GM11168 (cell line): ENCODE measurements around the gene ZMYND10.

Experiments used
- in situ Hi-C: fragments of 300-500 bp; cut with MboI; formaldehyde crosslinking; loops from one replicate; pipeline ENCODE4 v1.12.0; 2022; ENCODE audit warnings: low sequenced_read_pairs; ENCODE audit not compliant: unreplicated experiment

ZMYND10 gene

DNA sequence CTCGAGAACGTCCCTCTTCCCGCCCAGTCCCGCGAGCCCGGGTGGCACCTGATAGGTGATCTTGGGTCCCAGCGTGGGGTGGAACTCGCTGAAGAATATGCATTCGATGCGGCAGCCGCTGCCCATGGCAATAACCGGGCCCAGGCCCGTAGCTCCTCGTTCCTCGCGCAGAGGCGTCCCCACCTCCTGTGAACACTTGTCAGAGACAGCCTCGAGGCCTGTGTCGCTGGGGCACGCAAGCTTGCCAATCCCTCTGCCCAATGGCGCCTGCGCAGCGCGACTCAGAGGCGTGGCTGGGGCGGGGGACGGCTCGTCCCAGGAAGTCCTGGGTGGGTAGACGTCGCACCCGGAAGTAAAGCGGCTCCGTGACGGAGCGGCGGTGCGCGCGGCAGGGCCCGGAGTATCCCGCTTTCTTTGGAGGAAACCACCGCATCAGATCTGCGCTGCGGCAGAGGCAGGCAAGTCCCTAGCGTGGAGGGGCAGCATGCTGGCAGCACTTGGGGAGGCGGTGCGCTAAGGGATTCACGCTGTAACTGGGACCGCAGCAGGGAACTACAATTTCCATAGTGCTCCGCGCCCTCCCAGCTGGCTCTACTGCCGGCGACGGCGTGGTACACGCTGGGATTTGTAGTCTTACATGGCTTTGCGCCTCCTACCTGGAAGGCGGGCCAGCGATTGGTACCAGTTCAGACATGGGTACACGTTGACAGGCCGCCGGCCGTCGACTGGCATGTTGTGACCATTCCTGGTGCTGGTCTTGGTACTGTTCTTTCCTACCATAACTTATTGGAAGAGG is 5.2 kb upstream of the ZMYND10 start, which contains the start of the genes CYB561D2 and NPRL2:
Gene CYB561D2 (plus strand): TSS at position 336 of the 796 bp plus-strand sequence. CDS start 572 bp downstream, outside the sequence.
Gene NPRL2 (minus strand): TSS at position 249 of the 796 bp plus-strand sequence. CDS start 123 bp downstream, at position 126.
- in situ Hi-C loops = no loop called here

DNA sequence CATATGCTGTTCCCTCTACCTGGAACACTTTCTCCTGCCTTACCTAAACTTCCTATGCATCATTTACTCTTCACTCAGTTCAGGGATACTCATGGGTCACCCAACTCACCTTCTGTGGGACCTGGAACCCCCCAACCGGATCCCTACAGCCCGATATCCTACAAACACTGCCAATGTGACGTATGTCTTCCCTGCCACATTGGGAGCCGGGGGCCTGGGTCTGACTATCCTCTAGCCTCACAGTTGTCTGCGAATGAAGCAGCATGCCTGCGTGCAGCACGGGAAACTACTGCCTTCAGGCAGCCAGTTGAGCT is 4.6 kb upstream of the ZMYND10 start:
- in situ Hi-C loops = no loop called here

DNA sequence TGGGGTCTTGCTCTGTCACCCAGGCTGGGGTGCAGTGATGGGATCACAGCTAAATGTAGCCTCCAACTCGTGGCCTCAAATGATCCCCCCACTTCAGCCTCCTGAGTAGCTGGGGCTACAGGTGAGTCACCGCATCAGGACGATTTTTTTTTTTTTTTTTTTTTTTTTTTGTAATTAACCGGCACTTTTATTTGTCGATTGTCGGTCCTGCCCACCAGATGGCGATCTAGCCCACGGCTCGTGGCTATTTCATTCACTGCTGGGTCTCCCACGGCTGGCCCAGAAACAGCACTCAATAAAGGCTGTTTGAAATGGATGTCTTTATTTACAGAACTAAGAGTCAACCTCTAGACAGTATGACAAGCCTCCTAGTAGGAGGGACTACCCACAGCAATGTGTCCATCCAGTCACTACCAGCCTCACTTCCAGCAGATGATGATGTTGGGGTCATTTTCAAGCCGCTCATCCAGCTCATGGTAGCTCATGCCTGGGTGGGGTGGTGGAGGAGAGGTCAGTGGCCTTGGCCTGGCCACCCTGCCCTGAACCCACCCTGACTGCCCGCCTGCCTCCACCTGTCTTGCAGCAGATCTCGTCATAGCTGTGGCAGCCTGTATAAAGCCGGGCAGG is 1.8 kb upstream of the ZMYND10 start:
- in situ Hi-C loops = no loop called here

DNA sequence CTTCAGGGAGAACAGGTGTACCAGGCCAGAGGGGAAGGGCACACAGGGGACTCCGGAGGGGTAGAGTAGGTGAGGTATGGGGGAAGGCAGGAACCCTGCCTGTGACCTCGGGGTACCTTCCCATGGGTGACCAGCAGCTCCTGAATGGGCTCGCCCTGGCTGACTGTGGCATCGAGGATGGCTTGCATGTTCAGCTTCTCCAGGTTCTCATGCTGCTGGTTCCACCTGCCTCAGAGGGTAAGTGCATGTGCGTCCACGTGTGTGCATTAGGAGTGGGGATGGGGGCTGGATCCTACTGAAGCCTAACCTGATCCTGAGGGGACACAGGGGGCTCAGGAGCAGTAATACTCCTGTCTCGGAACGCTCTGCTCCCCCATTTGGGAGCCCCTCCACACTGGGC is 524 bp downstream of the ZMYND10 start:
- in situ Hi-C loops = no loop called here

DNA sequence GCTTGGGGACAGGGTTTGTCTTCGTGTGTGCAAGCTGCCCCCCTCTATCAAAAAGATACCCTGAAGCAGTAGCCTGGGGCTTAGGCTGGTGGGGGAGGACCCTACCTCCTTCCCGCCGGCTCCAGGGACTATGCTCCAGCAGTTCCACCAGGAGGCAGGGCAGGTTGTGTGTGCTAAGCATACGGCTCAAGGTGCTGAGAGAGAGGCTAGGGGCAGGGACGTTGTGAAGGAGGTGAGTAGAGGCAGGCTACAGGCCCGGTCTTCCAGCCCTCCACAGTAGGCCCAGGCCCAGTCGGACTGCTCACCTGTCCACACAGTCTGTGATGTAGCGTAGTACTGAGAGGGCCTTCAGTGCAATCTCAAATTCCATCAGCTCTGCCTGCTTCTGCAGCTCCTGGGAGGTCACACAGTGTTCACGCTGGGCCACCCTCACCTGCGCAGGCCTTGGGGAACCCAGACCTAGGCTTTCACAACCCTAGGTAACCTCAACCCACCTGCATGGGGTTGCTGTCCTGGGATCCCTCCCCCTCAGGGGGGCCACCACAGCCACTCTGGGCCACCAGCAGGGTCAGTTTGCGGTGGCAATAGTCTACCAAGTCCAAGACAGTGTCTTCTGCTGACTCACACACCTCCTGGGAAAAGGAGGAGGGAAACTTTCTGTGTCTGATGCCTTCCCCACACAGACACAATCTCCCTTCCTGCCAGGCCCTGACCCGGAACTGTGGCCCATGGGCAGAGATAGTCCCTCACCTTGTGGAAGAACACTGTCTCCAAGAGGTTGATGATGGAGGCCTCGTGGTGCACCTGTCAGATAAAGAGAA is 2.5 kb downstream of the ZMYND10 start:
- in situ Hi-C loops = no loop called here

DNA sequence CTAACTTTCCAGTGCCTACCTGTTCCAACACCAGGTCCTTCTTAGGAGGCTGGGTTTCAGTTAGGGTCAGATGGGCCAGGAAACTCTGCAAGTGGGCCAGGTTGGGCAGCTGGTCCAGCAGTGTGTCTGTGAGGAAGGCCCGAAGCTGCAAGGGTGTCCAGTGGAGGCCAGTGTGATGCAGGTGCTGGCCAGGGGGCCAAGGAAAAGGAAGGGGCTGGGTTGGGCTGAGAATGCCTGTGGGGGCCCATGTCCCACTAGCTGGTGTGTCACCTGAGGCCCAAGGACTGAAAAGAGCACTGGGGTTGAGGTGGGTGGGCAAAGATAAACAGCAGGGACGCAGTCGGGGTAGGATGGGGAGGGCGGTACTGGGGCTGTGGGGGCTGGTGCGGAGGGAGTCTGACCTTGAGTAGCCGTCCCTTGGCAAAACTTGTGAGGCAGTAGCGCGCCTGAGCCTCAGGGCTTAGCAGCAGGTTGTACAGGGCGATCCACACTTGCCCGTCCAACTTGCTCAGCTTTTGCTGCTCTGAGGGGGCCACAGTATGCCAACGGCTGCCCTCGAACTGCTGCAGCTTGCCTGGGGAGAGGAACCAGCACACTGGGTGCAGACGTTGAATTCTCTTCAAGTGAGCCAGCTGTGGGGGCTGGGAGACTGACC is 3.4 kb downstream of the ZMYND10 start:
- in situ Hi-C loops = no loop called here

DNA sequence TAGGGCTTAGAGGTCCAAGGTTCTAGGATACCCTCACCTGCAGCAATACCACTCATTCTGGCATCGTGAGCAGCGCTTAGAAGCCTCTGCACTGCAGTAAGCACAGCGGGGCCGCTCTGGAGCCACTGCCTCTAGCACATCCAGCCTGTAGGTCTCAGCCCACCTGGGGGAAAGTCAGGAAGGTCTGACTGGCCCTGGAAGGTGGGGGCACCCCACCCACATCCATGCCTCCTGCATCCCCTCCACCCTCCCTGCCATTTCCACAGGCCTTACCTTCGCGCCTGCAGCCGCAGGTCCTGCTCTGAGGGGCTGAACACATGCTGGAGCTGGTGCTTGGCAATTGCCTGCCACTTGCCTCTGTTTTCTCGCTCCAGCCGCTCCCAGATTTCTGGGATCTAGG is 4.0 kb downstream of the ZMYND10 start:
- in situ Hi-C loops = no loop called here

DNA sequence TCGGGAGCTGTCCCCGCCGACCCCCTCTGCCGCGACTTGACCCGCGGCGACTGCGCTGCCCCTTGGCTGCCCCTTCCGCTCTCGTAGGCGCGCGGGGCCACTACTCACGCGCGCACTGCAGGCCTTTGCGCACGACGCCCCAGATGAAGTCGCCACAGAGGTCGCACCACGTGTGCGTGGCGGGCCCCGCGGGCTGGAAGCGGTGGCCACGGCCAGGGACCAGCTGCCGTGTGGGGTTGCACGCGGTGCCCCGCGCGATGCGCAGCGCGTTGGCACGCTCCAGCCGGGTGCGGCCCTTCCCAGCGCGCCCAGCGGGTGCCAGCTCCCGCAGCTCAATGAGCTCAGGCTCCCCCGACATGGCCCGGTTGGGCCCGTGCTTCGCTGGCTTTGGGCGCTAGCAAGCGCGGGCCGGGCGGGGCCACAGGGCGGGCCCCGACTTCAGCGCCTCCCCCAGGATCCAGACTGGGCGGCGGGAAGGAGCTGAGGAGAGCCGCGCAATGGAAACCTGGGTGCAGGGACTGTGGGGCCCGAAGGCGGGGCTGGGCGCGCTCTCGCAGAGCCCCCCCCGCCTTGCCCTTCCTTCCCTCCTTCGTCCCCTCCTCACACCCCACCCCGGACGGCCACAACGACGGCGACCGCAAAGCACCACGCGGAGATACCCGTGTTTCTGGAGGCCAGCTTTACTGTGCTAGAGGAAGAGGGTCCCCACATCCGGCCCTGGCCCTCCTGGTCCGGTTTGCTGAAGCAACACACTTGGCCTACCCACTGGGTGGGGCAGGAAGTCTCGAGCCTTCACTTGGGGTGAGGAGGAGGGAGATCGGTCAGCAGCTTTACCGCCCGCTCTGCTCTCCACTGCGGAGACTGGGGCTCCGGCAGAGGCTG is 4.8 kb downstream of the ZMYND10 start, which contains the start of gene RASSF1:
Gene RASSF1 (minus strand): TSS at position 389 of the 882 bp plus-strand sequence. CDS start 31 bp downstream, at position 358.
- in situ Hi-C loops = no loop called here

DNA sequence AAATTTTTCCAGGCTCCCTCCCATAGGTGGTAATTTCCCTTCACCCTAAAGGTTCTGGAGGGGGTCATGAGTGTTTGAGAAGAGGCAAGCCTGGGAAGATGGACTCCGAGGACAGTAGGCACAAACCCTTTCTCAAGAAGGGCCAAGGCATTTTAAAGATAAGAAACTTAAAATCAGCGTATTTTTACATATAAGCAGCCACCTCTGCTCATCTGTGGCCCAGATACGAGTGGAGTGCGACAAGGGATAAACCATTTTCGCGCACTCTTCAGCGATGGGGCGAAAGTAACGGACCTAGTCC is 5.4 kb downstream of the ZMYND10 start:
- in situ Hi-C loops = no loop called here

DNA sequence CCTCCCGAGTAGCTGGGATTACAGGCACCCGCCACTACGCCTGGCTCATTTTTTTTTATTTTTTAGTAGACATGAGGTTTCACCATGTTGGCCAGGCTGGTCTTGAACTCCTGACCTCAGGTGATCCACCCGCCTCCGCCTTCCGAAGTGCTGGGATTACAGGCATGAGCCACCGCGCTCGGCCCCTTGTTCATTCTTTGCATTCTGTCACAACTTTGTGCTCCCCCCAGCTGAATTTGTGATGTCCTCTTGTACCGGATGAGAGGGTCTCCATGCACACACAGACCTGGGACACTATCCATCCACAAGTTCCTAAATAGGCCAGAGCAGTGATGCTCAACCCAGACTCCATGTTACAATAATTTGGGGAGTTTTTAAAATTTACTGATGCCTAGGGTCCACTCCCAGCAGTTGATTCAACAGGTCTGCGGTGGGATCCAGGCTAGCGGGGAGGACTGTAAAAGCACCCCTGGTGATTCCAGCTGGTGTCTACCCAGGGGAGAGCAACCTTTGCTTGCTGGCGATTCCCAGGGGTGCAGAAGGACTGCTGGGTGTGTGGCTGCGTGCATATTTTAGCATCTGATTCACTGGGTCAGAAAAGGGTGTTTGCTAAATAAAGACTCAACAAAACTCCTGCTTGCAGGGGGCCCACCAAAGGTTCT is 5.9 kb downstream of the ZMYND10 start:
- in situ Hi-C loops = no loop called here

DNA sequence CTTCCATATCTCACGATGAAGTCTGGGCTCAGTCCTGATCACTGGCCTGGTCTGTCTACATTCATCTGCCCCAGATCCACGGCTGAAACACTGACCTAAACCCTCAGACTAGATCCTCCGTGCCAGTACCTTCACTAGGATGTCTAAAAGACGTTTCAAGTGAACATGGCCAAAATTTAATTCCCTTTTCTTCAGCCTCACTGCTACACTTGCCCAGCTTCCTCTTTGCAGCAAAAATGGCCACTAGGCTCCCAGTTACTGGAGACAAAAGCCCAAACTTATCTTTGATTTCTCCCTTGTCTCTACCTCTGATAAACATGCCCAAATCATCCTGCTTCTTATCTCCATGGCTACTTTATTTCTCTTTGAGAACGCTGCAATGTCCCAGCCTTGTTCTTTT is 6.6 kb downstream of the ZMYND10 start:
- in situ Hi-C loops = no loop called here

DNA sequence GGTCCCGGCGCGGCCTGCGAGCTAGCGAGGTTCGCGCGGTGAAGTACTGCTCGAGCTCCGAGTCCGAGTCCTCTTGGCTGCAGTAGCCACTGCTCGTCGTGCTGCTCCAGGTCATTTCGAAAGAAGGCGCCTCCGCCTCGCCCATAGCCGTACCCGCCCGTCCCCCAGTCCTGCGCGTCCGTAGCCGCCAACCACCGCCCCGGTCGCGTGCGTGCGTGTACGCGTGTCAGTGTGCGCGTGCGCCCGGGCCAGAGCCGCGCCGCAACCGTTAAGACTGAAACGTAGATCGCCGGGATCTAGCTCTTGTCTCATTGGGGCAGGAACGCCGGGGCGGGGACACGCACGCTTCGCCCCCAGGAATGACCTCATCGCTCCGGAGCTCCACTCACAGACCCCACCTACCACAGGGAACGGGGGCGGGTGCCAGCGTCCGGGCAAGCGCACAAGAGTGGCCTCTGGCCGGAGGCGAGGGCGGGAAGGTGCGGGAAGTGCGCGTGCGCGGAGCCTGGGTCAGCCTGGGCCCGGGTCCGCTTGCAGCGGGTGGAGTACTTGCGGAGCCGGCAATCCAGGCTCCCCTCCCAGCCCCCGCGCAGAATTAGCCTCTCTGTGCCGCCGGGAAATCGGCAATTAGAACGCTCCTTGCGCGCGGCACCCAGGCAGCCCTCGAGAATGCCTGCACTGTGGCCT is 8.2 kb downstream of the ZMYND10 start:
- in situ Hi-C loops = no loop called here

DNA sequence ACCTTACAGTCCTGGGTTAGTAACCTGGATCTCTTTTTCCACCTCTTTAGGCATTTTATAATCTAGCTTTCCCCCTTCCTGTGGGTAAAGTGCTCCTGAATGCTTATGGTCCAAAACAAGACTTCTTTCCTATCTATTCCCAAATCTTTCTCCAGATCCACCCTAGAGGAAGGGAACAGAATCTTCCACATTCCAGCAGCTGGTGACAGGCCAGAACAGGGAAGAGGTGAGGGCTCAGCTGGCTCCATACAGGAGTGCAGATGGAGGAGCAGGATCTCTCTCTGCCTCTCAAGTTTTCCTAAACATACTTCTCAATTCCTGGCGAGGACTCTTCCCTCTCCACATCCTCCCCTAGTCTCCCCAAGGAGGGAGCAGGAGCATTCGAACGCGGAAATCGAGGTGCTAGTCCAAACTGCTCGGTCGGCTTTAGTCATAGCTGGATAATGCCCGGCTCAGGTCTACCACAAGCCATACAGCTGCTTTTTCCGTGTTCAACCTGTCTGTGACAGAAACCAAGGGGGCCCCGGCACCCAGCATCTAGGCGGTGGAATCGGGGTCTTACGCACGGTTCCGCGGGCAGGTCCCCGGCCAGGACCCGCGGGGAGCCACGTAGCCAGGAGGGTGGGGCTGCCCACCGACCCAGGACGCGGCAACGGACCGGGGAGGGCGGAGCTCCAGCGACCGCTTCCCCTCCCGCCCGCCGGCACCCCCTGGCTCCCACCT is 8.9 kb downstream of the ZMYND10 start:
- in situ Hi-C loops = no loop called here

DNA sequence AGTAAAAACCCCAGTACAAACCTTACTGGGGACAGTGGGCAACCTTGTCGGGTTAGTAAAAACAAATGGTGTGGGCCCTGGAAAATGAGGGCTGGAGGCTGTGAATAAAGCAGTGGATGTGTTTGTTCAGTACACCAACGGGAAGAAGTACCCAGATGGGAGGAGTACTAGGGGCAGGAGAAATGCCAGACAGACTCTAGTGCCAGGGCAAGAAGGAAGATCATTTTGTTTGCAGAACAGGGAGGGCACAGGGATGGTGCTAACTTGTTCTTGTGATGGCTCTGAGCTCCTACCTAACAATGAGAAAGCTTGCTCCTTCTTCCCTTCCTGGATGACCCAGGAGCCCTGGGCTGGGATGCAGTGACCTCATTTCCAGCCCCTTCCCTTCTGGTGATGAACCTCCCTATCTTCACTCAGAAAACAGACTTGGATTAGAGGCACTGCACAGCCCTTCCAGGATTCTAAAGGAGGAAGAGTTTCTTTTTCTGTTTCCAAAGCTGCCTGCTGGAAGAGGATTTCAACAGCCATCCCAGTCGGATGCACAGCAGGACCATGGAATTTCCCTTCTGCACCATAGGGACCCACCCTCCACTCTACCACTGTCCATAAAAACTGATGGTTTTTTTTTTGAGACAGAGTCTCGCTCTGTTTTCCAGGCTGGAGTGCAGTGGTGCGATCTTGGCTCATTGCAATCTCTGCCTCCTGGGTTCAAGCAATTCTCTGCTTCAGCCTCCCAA is 11.0 kb downstream of the ZMYND10 start:
- in situ Hi-C loops = no loop called here

DNA sequence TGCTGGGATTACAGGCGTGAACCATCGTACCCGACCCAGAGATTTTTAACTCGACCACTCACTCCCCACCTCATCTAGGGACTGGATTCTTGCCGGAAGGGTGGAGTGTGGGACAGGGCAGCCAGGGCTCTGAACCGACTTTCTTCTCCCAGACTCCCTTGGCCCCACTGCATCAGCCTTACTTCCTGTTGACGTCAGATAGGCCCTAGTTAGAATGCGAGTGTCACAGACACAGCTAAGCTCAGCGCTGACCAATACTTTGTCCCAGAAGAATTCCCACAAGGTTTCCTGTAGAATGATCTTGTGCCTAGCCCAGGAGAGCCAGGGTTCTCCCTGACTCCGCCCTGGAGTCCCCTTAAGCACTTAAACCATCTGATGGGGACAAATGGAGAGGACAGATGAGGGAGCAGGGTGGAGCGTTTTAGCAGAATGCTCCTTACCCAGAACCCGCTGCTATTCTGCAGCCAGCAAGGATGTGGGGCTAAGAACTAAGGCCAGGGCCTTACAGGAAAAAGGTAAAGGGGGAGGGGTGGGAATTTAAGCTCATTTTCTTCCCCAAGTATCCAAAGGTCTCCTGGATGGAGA is 11.7 kb downstream of the ZMYND10 start:
- in situ Hi-C loops = no loop called here

DNA sequence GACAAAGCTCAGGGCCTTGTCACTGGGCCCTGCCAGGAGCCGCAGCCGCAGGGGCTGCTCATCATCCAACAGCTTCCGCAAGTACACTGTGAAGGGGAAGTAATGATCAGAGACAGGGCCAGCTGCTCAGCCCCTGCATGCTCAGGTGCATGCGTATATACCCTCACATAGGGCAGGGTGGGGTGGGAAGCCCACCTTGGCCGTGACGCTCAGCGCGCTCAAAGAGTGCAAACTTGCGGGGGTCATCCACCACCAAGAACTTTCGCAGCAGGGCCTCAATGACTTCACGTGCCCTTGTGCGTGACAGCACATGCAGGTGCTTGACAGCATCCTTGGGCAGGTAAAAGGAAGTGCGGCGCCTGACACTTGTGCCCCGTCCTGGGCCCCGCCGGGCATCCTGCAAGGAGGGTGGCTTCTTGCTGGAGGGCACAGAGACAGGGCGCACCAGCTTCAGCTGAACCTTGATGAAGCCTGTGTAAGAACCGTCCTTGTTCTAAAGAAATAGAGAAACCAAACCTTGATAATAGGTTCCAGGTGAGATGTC is 14.1 kb downstream of the ZMYND10 start:
- in situ Hi-C loops = no loop called here

DNA sequence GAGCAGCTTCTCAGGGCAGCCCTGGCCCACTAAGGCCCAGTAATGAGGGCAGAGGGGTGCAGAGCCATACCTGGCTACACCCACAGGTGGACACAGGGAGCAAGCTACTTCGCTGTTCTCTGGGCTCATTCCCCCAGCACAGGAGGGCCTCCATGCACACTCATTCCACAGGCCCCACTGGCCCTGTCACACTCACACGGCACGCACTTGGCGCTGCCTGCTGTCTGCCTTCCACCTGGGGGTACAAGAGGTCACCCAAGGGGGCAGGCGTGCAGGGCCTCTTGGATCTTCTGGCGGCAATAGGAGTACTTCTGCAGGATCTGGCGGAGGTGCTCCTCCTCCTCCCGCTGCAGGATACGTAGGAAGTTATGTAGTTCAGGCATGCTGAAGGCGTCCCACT is 15.2 kb downstream of the ZMYND10 start:
- in situ Hi-C loops = no loop called here
